Measurements from ENCODE around the gene BRD3. TPM values are rescaled to one million over a fixed set of nuclear protein-coding genes. Genes with fewer than 3 reads are reported as not detected.

The BRD3 gene
- total RNA-seq, 1 donor from 2014 or later: 39.6 TPM

DNA sequence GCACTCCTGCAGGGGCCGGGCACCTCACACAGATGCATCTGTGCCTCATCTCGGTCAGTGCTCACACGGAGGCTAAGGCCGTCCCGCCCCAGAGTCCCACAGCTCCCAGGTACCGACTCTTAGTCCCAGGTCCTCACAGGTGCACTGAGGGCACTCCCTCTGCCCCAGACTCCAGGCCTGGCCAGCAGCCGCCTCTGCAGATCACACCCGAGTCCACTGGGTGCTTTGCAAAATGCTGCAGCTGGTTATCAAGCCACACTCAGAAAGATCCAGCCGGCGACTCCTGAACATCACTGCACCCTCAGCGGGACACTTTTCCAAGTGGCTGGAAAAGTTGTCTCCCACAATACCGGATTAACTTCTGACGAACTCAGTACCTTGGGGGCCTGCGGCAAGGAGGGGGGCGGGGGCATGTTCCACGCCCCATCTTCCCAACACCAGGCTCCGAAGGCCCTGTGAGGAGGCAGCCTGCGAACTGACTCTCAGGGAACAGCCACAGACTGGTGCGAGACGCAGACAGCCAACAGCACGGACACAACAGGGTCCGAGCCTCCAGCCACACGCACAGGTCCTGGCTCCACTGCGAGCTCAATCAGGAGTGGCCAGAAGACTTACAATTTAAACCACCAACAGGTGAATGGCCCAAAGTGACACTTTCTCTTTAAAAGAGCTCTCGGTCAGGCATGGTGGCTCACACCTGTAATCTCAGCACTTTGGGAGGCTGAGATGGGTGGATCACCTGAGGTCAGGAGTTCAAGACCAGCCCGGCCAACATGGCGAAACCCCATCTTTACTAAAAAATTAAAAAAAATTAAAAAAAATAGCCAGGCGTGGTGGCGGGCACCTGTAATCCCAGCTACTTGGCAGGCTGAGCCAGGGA lies 4.0 kb downstream of the BRD3 start:
- no peak for FAIRE-seq
- no peaks in the 10 kb centered on the region for H3K9me3 Mint-ChIP-seq (ENCODE audit: unreplicated experiment)
- H3K36me3 Mint-ChIP-seq (ENCODE audit: low read depth, unreplicated experiment): peaks cover 2% of the 10 kb centered on the region
- Histone ChIP-seq H3K4me3 (ENCODE audit: insufficient read depth, low read depth, low read length) (no peak overlapping the region), H3K4me1 (ENCODE audit: insufficient read depth, low read length) (peaks cover 27% of the 10 kb centered on the region), H3K79me2 (ENCODE audit: insufficient read depth, low read length) (peaks cover 86% of the 10 kb centered on the region), H2AFZ (ENCODE audit: low read depth, low read length) (no peak overlapping the region), H3K9ac (ENCODE audit: low read length) (no peak overlapping the region), H3K27ac (ENCODE audit: low read depth, low read length) (no peak overlapping the region), H3K4me2 (ENCODE audit: low read length) (no peak overlapping the region), H4K20me1 (ENCODE audit: insufficient read depth, low read length) (peaks cover 82% of the 10 kb centered on the region), H3K27me3 (ENCODE audit: insufficient read depth, low read length) (no peaks in the 10 kb centered on the region), H3K36me3 (ENCODE audit: insufficient read depth, low read length) (no peaks in the 10 kb centered on the region), H3K9me3 (ENCODE audit: insufficient read depth, low read depth, low read length) (no peaks in the 10 kb centered on the region)
- H3K4me1 Mint-ChIP-seq (ENCODE audit: low read depth, unreplicated experiment): peaks cover 19% of the 10 kb centered on the region
- no peak overlapping the region for H3K4me3 Mint-ChIP-seq (ENCODE audit: unreplicated experiment)
- no peak overlapping the region for H3K27ac Mint-ChIP-seq (ENCODE audit: unreplicated experiment)
- TF ChIP-seq, protein P1, sequence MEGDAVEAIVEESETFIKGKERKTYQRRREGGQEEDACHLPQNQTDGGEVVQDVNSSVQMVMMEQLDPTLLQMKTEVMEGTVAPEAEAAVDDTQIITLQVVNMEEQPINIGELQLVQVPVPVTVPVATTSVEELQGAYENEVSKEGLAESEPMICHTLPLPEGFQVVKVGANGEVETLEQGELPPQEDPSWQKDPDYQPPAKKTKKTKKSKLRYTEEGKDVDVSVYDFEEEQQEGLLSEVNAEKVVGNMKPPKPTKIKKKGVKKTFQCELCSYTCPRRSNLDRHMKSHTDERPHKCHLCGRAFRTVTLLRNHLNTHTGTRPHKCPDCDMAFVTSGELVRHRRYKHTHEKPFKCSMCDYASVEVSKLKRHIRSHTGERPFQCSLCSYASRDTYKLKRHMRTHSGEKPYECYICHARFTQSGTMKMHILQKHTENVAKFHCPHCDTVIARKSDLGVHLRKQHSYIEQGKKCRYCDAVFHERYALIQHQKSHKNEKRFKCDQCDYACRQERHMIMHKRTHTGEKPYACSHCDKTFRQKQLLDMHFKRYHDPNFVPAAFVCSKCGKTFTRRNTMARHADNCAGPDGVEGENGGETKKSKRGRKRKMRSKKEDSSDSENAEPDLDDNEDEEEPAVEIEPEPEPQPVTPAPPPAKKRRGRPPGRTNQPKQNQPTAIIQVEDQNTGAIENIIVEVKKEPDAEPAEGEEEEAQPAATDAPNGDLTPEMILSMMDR (IDR thresholded peaks at IDR 0.05; ENCODE audit: insufficient read depth, low read depth, low read length): no peak
- no peak for TF ChIP-seq EZH2 (IDR thresholded peaks at IDR 0.05; ENCODE audit: insufficient read depth, low read length)
- no peaks in the 10 kb centered on the region for H3K27me3 Mint-ChIP-seq (ENCODE audit: low read depth, unreplicated experiment)
- DNase-seq (ENCODE audit: low read depth): no peak

DNA sequence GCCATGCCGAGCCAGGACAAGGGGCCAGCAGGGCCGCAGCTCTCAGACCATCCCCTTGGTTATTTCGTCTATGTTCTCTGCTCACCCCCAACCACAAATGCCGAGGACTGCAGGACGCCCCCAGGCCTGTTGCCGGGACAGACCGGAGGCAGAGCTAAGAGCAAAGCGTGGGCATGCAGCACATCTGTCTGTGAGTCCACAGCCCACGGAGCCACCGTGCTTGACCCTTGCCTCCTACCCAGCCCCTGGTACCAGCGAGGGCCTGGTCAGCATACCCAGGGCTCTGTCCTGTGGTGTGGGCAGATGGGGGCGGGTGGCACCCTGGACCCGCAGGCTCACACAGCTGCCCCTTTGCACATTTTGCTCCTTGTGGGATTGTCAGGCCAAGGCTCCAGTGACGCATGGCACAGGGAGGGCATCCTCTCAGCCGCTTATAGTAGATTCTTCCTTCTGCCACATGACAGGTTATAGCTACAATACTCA lies 4.7 kb downstream of the BRD3 start:
- no peak overlapping the region for H3K4me2 ChIP-seq (ENCODE audit: low read length)
- Mint-ChIP-seq H3K4me3 (ENCODE audit: unreplicated experiment) (no peak overlapping the region), H3K36me3 (ENCODE audit: low read depth, unreplicated experiment) (peaks cover 4% of the 10 kb centered on the region), H3K4me1 (ENCODE audit: low read depth, unreplicated experiment) (peaks cover 22% of the 10 kb centered on the region), H3K9me3 (ENCODE audit: unreplicated experiment) (no peaks in the 10 kb centered on the region), H3K27ac (ENCODE audit: unreplicated experiment) (no peak overlapping the region), H3K27me3 (ENCODE audit: low read depth, unreplicated experiment) (no peaks in the 10 kb centered on the region)
- FAIRE-seq (no peak), DNase-seq (ENCODE audit: low read depth) (no peak)
- no peak overlapping the region for H3K9ac ChIP-seq (ENCODE audit: low read length)
- H2AFZ ChIP-seq (ENCODE audit: low read depth, low read length): no peak overlapping the region
- no peak overlapping the region for H3K4me3 ChIP-seq (ENCODE audit: insufficient read depth, low read depth, low read length)
- TF ChIP-seq EZH2 (IDR thresholded peaks at IDR 0.05; ENCODE audit: insufficient read depth, low read length): no peak
- TF ChIP-seq, protein P1 (IDR thresholded peaks at IDR 0.05; ENCODE audit: insufficient read depth, low read depth, low read length): no peak
- H3K9me3 ChIP-seq (ENCODE audit: insufficient read depth, low read depth, low read length): no peaks in the 10 kb centered on the region
- H3K27me3 ChIP-seq (ENCODE audit: insufficient read depth, low read length): no peaks in the 10 kb centered on the region
- H3K79me2 ChIP-seq (ENCODE audit: insufficient read depth, low read length): peaks cover 93% of the 10 kb centered on the region
- peaks cover 89% of the 10 kb centered on the region for H4K20me1 ChIP-seq (ENCODE audit: insufficient read depth, low read length)
- no peaks in the 10 kb centered on the region for H3K36me3 ChIP-seq (ENCODE audit: insufficient read depth, low read length)
- H3K4me1 ChIP-seq (ENCODE audit: insufficient read depth, low read length): peaks cover 34% of the 10 kb centered on the region
- no peak overlapping the region for H3K27ac ChIP-seq (ENCODE audit: low read depth, low read length)

All from astrocyte (in vitro differentiated cells and primary cell).